Keratinocyte (primary cell): ENCODE data around the gene C2orf49.

Source experiments
- EZH2 ChIP-seq: IDR thresholded peaks from one replicate; pipeline ENCODE4 v1.6.1; 2012; ENCODE audit warnings: inconsistent platforms, mild to moderate bottlenecking, low read length, moderate library complexity
- TF ChIP-seq, protein P1 (sequence below), 3 experiments: IDR thresholded peaks in 1 of 3; conservative IDR thresholded peaks in 1 of 3; optimal IDR thresholded peaks in 1 of 3; 2 replicates in 2 of 3; 3 replicates in 1 of 3; pipeline versions ENCODE3 to v1.5.1; 2011; ENCODE audit warnings: low read length in 3 of 3, mild to moderate bottlenecking in 3 of 3, moderate library complexity in 2 of 3, control low read depth in 1 of 3, inconsistent platforms in 1 of 3; ENCODE audit not compliant: insufficient read depth in 2 of 3; ENCODE audit errors: extremely low read depth in 1 of 3

GRCh38 chr2:105308382-105309146 is 28.8 kb upstream of the C2orf49 start:
- TF ChIP-seq EZH2: no peak
- TF ChIP-seq, protein P1, sequence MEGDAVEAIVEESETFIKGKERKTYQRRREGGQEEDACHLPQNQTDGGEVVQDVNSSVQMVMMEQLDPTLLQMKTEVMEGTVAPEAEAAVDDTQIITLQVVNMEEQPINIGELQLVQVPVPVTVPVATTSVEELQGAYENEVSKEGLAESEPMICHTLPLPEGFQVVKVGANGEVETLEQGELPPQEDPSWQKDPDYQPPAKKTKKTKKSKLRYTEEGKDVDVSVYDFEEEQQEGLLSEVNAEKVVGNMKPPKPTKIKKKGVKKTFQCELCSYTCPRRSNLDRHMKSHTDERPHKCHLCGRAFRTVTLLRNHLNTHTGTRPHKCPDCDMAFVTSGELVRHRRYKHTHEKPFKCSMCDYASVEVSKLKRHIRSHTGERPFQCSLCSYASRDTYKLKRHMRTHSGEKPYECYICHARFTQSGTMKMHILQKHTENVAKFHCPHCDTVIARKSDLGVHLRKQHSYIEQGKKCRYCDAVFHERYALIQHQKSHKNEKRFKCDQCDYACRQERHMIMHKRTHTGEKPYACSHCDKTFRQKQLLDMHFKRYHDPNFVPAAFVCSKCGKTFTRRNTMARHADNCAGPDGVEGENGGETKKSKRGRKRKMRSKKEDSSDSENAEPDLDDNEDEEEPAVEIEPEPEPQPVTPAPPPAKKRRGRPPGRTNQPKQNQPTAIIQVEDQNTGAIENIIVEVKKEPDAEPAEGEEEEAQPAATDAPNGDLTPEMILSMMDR (optimal IDR thresholded peaks at IDR 0.05 in 1 of 3, IDR thresholded peaks at IDR 0.05 in 1 of 3, conservative IDR thresholded peaks at IDR 0.05 in 1 of 3; ENCODE audit: extremely low read depth in 1 of 3, insufficient read depth in 2 of 3, low read length in 3 of 3): no peak
